Measurements from ENCODE around the gene MGAT5. TPM values are rescaled to one million over a fixed set of nuclear protein-coding genes. Genes with fewer than 3 reads are reported as not detected.
A peak's percentile ranks its signal among the peaks of the same experiment; 100 is the strongest.

Gene MGAT5
- total and polyA plus RNA-seq, 2 donors from 2014 or later, result 14.3 to 40.9 TPM

GRCh38 chr2:134359367-134360081 lies 105.7 kb downstream of the MGAT5 start:
- DNase-seq, result peak in 4 of 5 donors; percentile 33 to 55 (median 42)
- no peaks in the 10 kb centered on the region for H3K9me3 ChIP-seq (ENCODE audit: control insufficient read depth in 2 of 3, insufficient read depth in 1 of 3, low read length in 3 of 3)
- no peaks in the 10 kb centered on the region for H3K36me3 ChIP-seq (ENCODE audit: control insufficient read depth in 2 of 3, insufficient read depth in 3 of 3, low read length in 3 of 3)
- intact Hi-C loops (cut with DNase I), result no loop called here
- no peak overlapping the region for H3K27ac ChIP-seq (ENCODE audit: low read depth in 2 of 2, low read length in 2 of 2)
- H3K4me3 ChIP-seq (ENCODE audit: low read length in 3 of 3), result no peak overlapping the region
- H3K9ac ChIP-seq (ENCODE audit: low read length in 3 of 3), result no peak overlapping the region
- H3K27me3 ChIP-seq (ENCODE audit: control insufficient read depth, insufficient read depth, low read length), result no peaks in the 10 kb centered on the region
- no peak for TF ChIP-seq CTCF (IDR thresholded peaks at IDR 0.05; ENCODE audit: borderline replicate concordance, extremely low read depth, insufficient read depth)
- peaks cover 0 to 4% (median 4%) of the 10 kb centered on the region in 3 donors for H3K4me1 ChIP-seq (ENCODE audit: control insufficient read depth in 2 of 3, insufficient read depth in 2 of 3, low read depth in 1 of 3, low read length in 3 of 3)
- FAIRE-seq, result no peak

GRCh38 chr2:134360745-134361487 lies 107.0 kb downstream of the MGAT5 start:
- Histone ChIP-seq H3K9ac (ENCODE audit: low read length in 3 of 3) (no peak overlapping the region), H3K27ac (ENCODE audit: low read depth in 2 of 2, low read length in 2 of 2) (no peak overlapping the region)

GRCh38 chr2:134361648-134362047 lies 107.8 kb downstream of the MGAT5 start:
- TF ChIP-seq CTCF (IDR thresholded peaks at IDR 0.05; ENCODE audit: borderline replicate concordance, extremely low read depth, insufficient read depth), result no peak
- no peak overlapping the region for H3K27ac ChIP-seq (ENCODE audit: low read depth in 2 of 2, low read length in 2 of 2)

More at GRCh38 chr2:134360745-134361487, 107.0 kb downstream of the MGAT5 start:
- intact Hi-C loops (cut with DNase I), result no loop called here
- no peak for FAIRE-seq
- no peak for TF ChIP-seq CTCF (IDR thresholded peaks at IDR 0.05; ENCODE audit: borderline replicate concordance, extremely low read depth, insufficient read depth)
- no peak for DNase-seq
- Histone ChIP-seq H3K27me3 (ENCODE audit: control insufficient read depth, insufficient read depth, low read length) (no peaks in the 10 kb centered on the region), H3K4me3 (ENCODE audit: low read length in 3 of 3) (no peak overlapping the region), H3K36me3 (ENCODE audit: control insufficient read depth in 2 of 3, insufficient read depth in 3 of 3, low read length in 3 of 3) (no peaks in the 10 kb centered on the region), H3K4me1 (ENCODE audit: control insufficient read depth in 2 of 3, insufficient read depth in 2 of 3, low read depth in 1 of 3, low read length in 3 of 3) (peaks cover 0 to 4% (median 4%) of the 10 kb centered on the region in 3 donors), H3K9me3 (ENCODE audit: control insufficient read depth in 2 of 3, insufficient read depth in 1 of 3, low read length in 3 of 3) (no peaks in the 10 kb centered on the region)

More at GRCh38 chr2:134361648-134362047, 107.8 kb downstream of the MGAT5 start:
- H3K9me3 ChIP-seq (ENCODE audit: control insufficient read depth in 2 of 3, insufficient read depth in 1 of 3, low read length in 3 of 3), result no peaks in the 10 kb centered on the region
- DNase-seq, result no peak
- FAIRE-seq, result no peak
- H3K4me3 ChIP-seq (ENCODE audit: low read length in 3 of 3), result no peak overlapping the region
- H3K4me1 ChIP-seq (ENCODE audit: control insufficient read depth in 2 of 3, insufficient read depth in 2 of 3, low read depth in 1 of 3, low read length in 3 of 3), result peaks cover 0 to 4% (median 4%) of the 10 kb centered on the region in 3 donors
- intact Hi-C loops (cut with DNase I), result no loop called here
- no peaks in the 10 kb centered on the region for H3K36me3 ChIP-seq (ENCODE audit: control insufficient read depth in 2 of 3, insufficient read depth in 3 of 3, low read length in 3 of 3)
- no peak overlapping the region for H3K9ac ChIP-seq (ENCODE audit: low read length in 3 of 3)
- H3K27me3 ChIP-seq (ENCODE audit: control insufficient read depth, insufficient read depth, low read length), result no peaks in the 10 kb centered on the region
